Retinal pigment epithelial cell (primary cell): ENCODE data around the gene LEMD3.

Experiments
- DNase-seq: peaks from one replicate; pipeline ENCODE4 v3.0.0-alpha.2; 2010; ENCODE audit warnings: low read depth
- H3K4me3 ChIP-seq: 2 replicates; pipeline ENCODE4 v1.5.1; 2011; ENCODE audit warnings: mild to moderate bottlenecking, low read length, control low read depth, moderate library complexity
- TF ChIP-seq, protein P1 (sequence below): conservative IDR thresholded peaks from 2 replicates; pipeline ENCODE4 v1.5.1; 2011; ENCODE audit warnings: low read depth, low read length, control low read depth, inconsistent platforms

Gene LEMD3

GRCh38 chr12:65168681-65169319 lies 583 bp upstream of the LEMD3 start:
- no peak for DNase-seq
- TF ChIP-seq, protein P1, sequence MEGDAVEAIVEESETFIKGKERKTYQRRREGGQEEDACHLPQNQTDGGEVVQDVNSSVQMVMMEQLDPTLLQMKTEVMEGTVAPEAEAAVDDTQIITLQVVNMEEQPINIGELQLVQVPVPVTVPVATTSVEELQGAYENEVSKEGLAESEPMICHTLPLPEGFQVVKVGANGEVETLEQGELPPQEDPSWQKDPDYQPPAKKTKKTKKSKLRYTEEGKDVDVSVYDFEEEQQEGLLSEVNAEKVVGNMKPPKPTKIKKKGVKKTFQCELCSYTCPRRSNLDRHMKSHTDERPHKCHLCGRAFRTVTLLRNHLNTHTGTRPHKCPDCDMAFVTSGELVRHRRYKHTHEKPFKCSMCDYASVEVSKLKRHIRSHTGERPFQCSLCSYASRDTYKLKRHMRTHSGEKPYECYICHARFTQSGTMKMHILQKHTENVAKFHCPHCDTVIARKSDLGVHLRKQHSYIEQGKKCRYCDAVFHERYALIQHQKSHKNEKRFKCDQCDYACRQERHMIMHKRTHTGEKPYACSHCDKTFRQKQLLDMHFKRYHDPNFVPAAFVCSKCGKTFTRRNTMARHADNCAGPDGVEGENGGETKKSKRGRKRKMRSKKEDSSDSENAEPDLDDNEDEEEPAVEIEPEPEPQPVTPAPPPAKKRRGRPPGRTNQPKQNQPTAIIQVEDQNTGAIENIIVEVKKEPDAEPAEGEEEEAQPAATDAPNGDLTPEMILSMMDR: no peak
- peak overlapping the region; percentile 70 for H3K4me3 ChIP-seq

DNA sequence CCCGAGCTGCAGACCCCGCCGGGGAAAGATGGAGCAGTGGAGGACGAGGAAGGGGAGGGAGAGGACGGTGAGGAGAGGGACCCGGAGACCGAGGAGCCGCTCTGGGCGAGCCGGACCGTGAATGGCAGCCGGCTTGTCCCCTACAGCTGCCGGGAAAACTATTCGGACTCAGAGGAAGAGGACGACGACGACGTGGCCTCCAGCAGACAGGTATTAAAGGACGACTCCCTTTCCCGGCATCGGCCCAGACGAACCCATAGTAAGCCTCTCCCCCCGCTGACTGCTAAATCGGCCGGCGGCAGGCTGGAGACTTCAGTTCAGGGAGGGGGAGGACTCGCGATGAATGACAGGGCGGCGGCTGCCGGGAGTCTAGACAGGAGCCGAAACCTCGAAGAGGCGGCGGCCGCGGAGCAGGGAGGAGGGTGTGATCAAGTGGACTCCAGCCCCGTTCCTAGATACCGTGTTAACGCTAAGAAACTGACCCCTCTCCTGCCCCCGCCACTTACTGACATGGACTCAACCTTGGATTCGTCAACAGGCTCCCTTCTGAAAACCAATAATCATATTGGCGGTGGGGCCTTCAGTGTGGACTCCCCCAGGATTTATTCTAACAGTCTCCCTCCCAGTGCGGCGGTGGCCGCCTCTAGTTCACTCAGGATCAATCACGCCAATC lies 962 bp downstream of the LEMD3 start:
- TF ChIP-seq, protein P1: no peak
- H3K4me3 ChIP-seq: peak overlapping the region; percentile 70
- DNase-seq: no peak

GRCh38 chr12:65171073-65171472 lies 1.7 kb downstream of the LEMD3 start:
- DNase-seq: no peak
- H3K4me3 ChIP-seq: peak overlapping the region; percentile 70
- TF ChIP-seq, protein P1: no peak

GRCh38 chr12:65171870-65172269 lies 2.5 kb downstream of the LEMD3 start:
- TF ChIP-seq, protein P1: no peak
- peak overlapping the region; percentile 70 for H3K4me3 ChIP-seq
- no peak for DNase-seq

DNA sequence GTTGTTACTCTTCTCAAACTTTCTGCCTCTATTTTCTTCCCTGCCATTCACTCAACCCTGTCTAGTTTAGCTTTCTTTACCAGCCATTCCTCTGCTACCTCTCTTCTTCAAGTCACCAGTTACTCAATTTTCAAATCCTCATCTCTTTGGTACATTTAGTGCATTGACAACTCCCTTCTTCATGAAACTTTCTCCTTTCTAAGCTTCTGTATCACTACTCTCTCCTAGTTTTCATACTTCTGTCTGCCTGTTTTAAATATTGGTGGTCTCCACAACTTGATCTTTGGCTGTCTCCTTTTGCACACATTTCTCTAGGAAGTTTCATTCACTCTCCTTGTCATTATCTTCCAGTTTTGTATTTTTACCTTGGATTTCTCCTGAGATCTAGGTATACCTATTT lies 6.0 kb downstream of the LEMD3 start:
- TF ChIP-seq, protein P1: no peak
- no peak overlapping the region for H3K4me3 ChIP-seq
- no peak for DNase-seq

- no peak for DNase-seq
- H3K4me3 ChIP-seq: no peak overlapping the region
- TF ChIP-seq, protein P1: no peak
Measured at GRCh38 chr12:65182012-65182739, 12.8 kb downstream of the LEMD3 start.
